ENCODE measurements around the gene INPP5D. TPM values are rescaled to one million over a fixed set of nuclear protein-coding genes. Genes with fewer than 3 reads are reported as not detected.

INPP5D gene
- total RNA-seq, 1 experiment from 2014 or later, result 12.7 TPM

DNA sequence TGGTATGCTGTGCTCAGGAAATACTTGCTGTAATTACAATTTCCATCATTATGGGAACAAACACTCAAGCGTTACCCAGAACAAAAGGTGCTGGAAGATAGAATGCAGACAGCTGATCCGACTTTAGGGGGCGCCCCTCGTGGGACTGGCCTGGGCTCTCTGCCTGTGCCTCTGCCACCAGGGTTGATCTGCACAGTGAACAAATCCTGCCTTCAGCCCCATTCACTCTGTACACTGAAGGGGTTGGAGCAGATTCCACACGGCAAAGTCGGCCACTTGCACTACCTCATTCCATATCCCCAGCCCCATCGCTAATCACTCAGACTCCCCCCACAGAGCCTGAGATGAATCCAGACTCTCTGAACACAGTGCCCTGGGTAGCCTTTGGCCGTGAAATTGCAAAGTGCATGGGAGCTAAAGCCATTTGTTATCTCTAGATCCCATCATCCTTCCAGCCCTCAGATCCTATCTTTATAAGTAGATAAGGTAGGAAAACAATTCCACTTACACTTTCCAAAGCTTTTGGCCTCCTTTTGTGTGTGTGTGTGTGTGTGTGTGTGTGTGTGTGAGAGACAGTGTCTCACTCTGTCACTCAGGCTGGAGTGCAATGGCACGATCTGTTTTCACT is 69.3 kb downstream of the INPP5D start:
- Mint-ChIP-seq H3K27me3 (ENCODE audit: low read depth) (no peaks in the 10 kb centered on the region; the same call in 1 of the 2 replicates), H3K4me1 (peaks cover 15 to 21% of the 10 kb centered on the region in 2 experiments), H3K27ac (peak overlapping the region in 1 of 3 experiments; percentile 74; a peak in 2 of 7 replicates), H3K9me3 (no peaks in the 10 kb centered on the region), H3K4me3 (no peak overlapping the region), H3K36me3 (ENCODE audit: insufficient read depth in 1 of 3, low read depth in 3 of 3) (peaks cover 0 to 2% (median 0%) of the 10 kb centered on the region in 3 experiments; a peak in 2 of 7 replicates)
- Histone ChIP-seq H3K27me3 (ENCODE audit: insufficient read depth, low read length) (no peaks in the 10 kb centered on the region), H3K23ac (ENCODE audit: insufficient read length, low read depth, low read length) (no peak overlapping the region), H4K5ac (ENCODE audit: insufficient read length, low read depth, low read length) (no peak overlapping the region), H2BK12ac (ENCODE audit: insufficient read length, low read depth, low read length) (no peak overlapping the region), H3K9me3 (ENCODE audit: control insufficient read depth, low read depth, low read length) (no peaks in the 10 kb centered on the region), H2AK5ac (ENCODE audit: insufficient read length, low read length) (no peak overlapping the region), H3K4me1 (ENCODE audit: insufficient read depth, low read length) (no peaks in the 10 kb centered on the region), H2AFZ (ENCODE audit: low read length) (no peak overlapping the region), H3K14ac (ENCODE audit: insufficient read depth, low read length) (no peak overlapping the region), H3T11ph (ENCODE audit: low read length) (no peak overlapping the region), H3K56ac (ENCODE audit: insufficient read length, low read depth, low read length) (no peak overlapping the region), H3K9ac (ENCODE audit: extremely low read depth, insufficient read length, low read length) (no peak overlapping the region), H4K20me1 (ENCODE audit: control insufficient read depth, insufficient read depth, insufficient read length) (no peaks in the 10 kb centered on the region), H4K91ac (ENCODE audit: insufficient read length, low read depth, low read length) (no peak overlapping the region), H3K4me2 (ENCODE audit: insufficient read depth, insufficient read length, low read length) (no peak overlapping the region), H3K23me2 (ENCODE audit: insufficient read length, low read depth, low read length, poor library complexity, severe bottlenecking) (no peaks in the 10 kb centered on the region), H3K4ac (ENCODE audit: low read depth, low read length) (no peak overlapping the region), H2BK5ac (ENCODE audit: insufficient read length, low read length) (no peak overlapping the region), H3K18ac (ENCODE audit: insufficient read length, low read depth, low read length) (no peak overlapping the region), H3K27ac (ENCODE audit: insufficient read length, low read depth, low read length) (no peak overlapping the region), H4K8ac (replicated peaks; ENCODE audit: insufficient read length, low read depth, low read length) (no peak overlapping the region), H2BK20ac (ENCODE audit: low read depth, low read length, poor library complexity, severe bottlenecking) (no peak overlapping the region), H2BK120ac (ENCODE audit: low read depth, low read length, poor library complexity, severe bottlenecking) (no peak overlapping the region), H3K79me1 (ENCODE audit: insufficient read depth, low read depth, low read length, poor library complexity, severe bottlenecking) (no peaks in the 10 kb centered on the region), H2BK15ac (ENCODE audit: low read depth, low read length) (no peak overlapping the region), H3K79me2 (ENCODE audit: insufficient read depth, low read length) (no peaks in the 10 kb centered on the region)
- TF ChIP-seq, protein P1, sequence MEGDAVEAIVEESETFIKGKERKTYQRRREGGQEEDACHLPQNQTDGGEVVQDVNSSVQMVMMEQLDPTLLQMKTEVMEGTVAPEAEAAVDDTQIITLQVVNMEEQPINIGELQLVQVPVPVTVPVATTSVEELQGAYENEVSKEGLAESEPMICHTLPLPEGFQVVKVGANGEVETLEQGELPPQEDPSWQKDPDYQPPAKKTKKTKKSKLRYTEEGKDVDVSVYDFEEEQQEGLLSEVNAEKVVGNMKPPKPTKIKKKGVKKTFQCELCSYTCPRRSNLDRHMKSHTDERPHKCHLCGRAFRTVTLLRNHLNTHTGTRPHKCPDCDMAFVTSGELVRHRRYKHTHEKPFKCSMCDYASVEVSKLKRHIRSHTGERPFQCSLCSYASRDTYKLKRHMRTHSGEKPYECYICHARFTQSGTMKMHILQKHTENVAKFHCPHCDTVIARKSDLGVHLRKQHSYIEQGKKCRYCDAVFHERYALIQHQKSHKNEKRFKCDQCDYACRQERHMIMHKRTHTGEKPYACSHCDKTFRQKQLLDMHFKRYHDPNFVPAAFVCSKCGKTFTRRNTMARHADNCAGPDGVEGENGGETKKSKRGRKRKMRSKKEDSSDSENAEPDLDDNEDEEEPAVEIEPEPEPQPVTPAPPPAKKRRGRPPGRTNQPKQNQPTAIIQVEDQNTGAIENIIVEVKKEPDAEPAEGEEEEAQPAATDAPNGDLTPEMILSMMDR (conservative IDR thresholded peaks at IDR 0.05), result peak; percentile 79
- WGBS (ENCODE audit: extremely low coverage, insufficient read length, low lambda C conversion rate), result no CpG with 5 or more reads among the region's 9 CpGs
- peak; percentile 78 for DNase-seq
